ENCODE results near the gene ATOH8.

Gene ATOH8

GRCh38 chr2:85770369-85770768, 16.6 kb downstream of the ATOH8 start:
- no peak for DNase-seq (ENCODE audit: low read depth in 2 of 2)

- DNase-seq (ENCODE audit: low read depth in 2 of 2): no peak
These were observed 17.1 kb downstream of the ATOH8 start for GRCh38 chr2:85770786-85771409.

- no peak for DNase-seq (ENCODE audit: low read depth in 2 of 2)
These were observed 17.7 kb downstream of the ATOH8 start for GRCh38 chr2:85771486-85771885.

GRCh38 chr2:85772019-85772745, 18.4 kb downstream of the ATOH8 start:
- DNase-seq (ENCODE audit: low read depth in 2 of 2): no peak

GRCh38 chr2:85772841-85773491, 19.2 kb downstream of the ATOH8 start:
- no peak for DNase-seq (ENCODE audit: low read depth in 2 of 2)

GRCh38 chr2:85773692-85774091, 19.9 kb downstream of the ATOH8 start:
- no peak for DNase-seq (ENCODE audit: low read depth in 2 of 2)

- DNase-seq (ENCODE audit: low read depth in 2 of 2): no peak
These were observed 20.6 kb downstream of the ATOH8 start for GRCh38 chr2:85774126-85774978.

- no peak for DNase-seq (ENCODE audit: low read depth in 2 of 2)
These were observed 21.9 kb downstream of the ATOH8 start for GRCh38 chr2:85775406-85776381.

- no peak for DNase-seq (ENCODE audit: low read depth in 2 of 2)
These were observed 22.9 kb downstream of the ATOH8 start for GRCh38 chr2:85776672-85777071.

- no peak for DNase-seq (ENCODE audit: low read depth in 2 of 2)
These were observed 23.7 kb downstream of the ATOH8 start for GRCh38 chr2:85777441-85777861.

GRCh38 chr2:85778646-85779379, 25.0 kb downstream of the ATOH8 start:
- DNase-seq (ENCODE audit: low read depth in 2 of 2): no peak

GRCh38 chr2:85779641-85780315, 26.0 kb downstream of the ATOH8 start:
- DNase-seq (ENCODE audit: low read depth in 2 of 2): no peak

GRCh38 chr2:85780316-85781012, 26.7 kb downstream of the ATOH8 start:
- no peak for DNase-seq (ENCODE audit: low read depth in 2 of 2)

GRCh38 chr2:85781013-85781332, 27.2 kb downstream of the ATOH8 start:
- DNase-seq (ENCODE audit: low read depth in 2 of 2): no peak

GRCh38 chr2:85783796-85784195, 30.0 kb downstream of the ATOH8 start:
- no peak for DNase-seq (ENCODE audit: low read depth in 2 of 2)

GRCh38 chr2:85784474-85784986, 30.7 kb downstream of the ATOH8 start:
- DNase-seq (ENCODE audit: low read depth in 2 of 2): no peak

- no peak for DNase-seq (ENCODE audit: low read depth in 2 of 2)
These were observed 31.4 kb downstream of the ATOH8 start for GRCh38 chr2:85785027-85785822.

GRCh38 chr2:85785871-85786270, 32.1 kb downstream of the ATOH8 start:
- DNase-seq (ENCODE audit: low read depth in 2 of 2): no peak
